GM21825 (cell line): ENCODE data around the gene LHPP.

Experiments
- ATAC-seq: cut with Tn5 transposase; IDR thresholded peaks from one replicate; pipeline ENCODE4 v1.9.1; 2021; ENCODE audit warnings: mild to moderate bottlenecking, moderate library complexity; ENCODE audit not compliant: unreplicated experiment

The LHPP gene

GRCh38 chr10:124590216-124591122 lies 128.8 kb downstream of the LHPP start:
- no peak for ATAC-seq

GRCh38 chr10:124591123-124591495 lies 129.5 kb downstream of the LHPP start:
- ATAC-seq = no peak

GRCh38 chr10:124592101-124592500 lies 130.5 kb downstream of the LHPP start:
- no peak for ATAC-seq

GRCh38 chr10:124592736-124593430 lies 131.3 kb downstream of the LHPP start:
- no peak for ATAC-seq

GRCh38 chr10:124593431-124593985 lies 131.9 kb downstream of the LHPP start:
- no peak for ATAC-seq

- no peak for ATAC-seq
Measured at GRCh38 chr10:124594240-124594639, 132.6 kb downstream of the LHPP start.

GRCh38 chr10:124595143-124595883 lies 133.7 kb downstream of the LHPP start:
- no peak for ATAC-seq

- ATAC-seq = no peak
Measured at GRCh38 chr10:124596116-124596785, 134.6 kb downstream of the LHPP start.

GRCh38 chr10:124596962-124597845 lies 135.6 kb downstream of the LHPP start:
- ATAC-seq = no peak

GRCh38 chr10:124597846-124598165 lies 136.2 kb downstream of the LHPP start:
- ATAC-seq = no peak

- ATAC-seq = no peak
Measured at GRCh38 chr10:124598196-124598595, 136.6 kb downstream of the LHPP start.

- no peak for ATAC-seq
Measured at GRCh38 chr10:124598773-124599587, 137.4 kb downstream of the LHPP start.

- no peak for ATAC-seq
Measured at GRCh38 chr10:124599588-124600050, 138.0 kb downstream of the LHPP start.

GRCh38 chr10:124600051-124600880 lies 138.6 kb downstream of the LHPP start:
- no peak for ATAC-seq

GRCh38 chr10:124601016-124601415 lies 139.4 kb downstream of the LHPP start:
- ATAC-seq = no peak

GRCh38 chr10:124601431-124602120 lies 140.0 kb downstream of the LHPP start:
- ATAC-seq = no peak

GRCh38 chr10:124602121-124602561 lies 140.5 kb downstream of the LHPP start:
- ATAC-seq = no peak
